Neural cell (in vitro differentiated cells): ENCODE data around the gene DPP10. TPM values are rescaled to one million over a fixed set of nuclear protein-coding genes. Genes with fewer than 3 reads are reported as not detected.

Experiments
- H2AFZ ChIP-seq: fragments of 200-600, 300-800 bp; sonication (generic), shearing (Covaris generic); 2 replicates; pipeline ENCODE4 v1.6.0; 2014; ENCODE audit warnings: low read depth, mild to moderate bottlenecking, antibody characterized with exemption, low read length, moderate library complexity
- H3F3A ChIP-seq: fragments of 200-600 bp; shearing (Covaris generic); 2 replicates; pipeline ENCODE4 v1.6.1; 2016; ENCODE audit warnings: mild to moderate bottlenecking, moderate library complexity, mixed read lengths, antibody characterized with exemption, low read length; ENCODE audit not compliant: insufficient read depth, poor library complexity, severe bottlenecking
- H3K27ac ChIP-seq: fragments of 200-600, 300-800 bp; sonication (generic), shearing (Covaris generic); 2 replicates; pipeline ENCODE4 v1.5.1; 2014; ENCODE audit warnings: mild to moderate bottlenecking, low read length, moderate library complexity
- H3K27me3 ChIP-seq: fragments of 300-800, 200-600 bp; sonication (generic), shearing (Covaris generic); 2 replicates; pipeline ENCODE4 v1.6.0; 2014; ENCODE audit warnings: mild to moderate bottlenecking, low read depth, low read length, moderate library complexity; ENCODE audit not compliant: insufficient read depth
- H3K36me3 ChIP-seq: fragments of 300-800, 200-600 bp; sonication (generic), shearing (Covaris generic); 2 replicates; pipeline ENCODE4 v1.5.1; 2014; ENCODE audit warnings: mild to moderate bottlenecking, antibody characterized with exemption, low read length, moderate library complexity; ENCODE audit not compliant: insufficient read depth
- H3K4me2 ChIP-seq: fragments of 300-800, 200-600 bp; sonication (generic), shearing (Covaris generic); 2 replicates; pipeline ENCODE4 v1.6.0; 2014; ENCODE audit warnings: mild to moderate bottlenecking, low read length
- H3K4me3 ChIP-seq: fragments of 300-800, 200-600 bp; sonication (generic), shearing (Covaris generic); 2 replicates; pipeline ENCODE4 v1.5.1; 2014; ENCODE audit warnings: mild to moderate bottlenecking, low read length, moderate library complexity
- H3K79me2 ChIP-seq: fragments of 200-600 bp; shearing (Covaris generic); replicated peaks from 2 replicates; pipeline ENCODE4 v1.6.0; 2014; ENCODE audit warnings: mild to moderate bottlenecking, low read length, moderate library complexity; ENCODE audit not compliant: insufficient read depth
- H3K9ac ChIP-seq: fragments of 300-800, 200-600 bp; sonication (generic), shearing (Covaris generic); 2 replicates; pipeline ENCODE4 v1.6.1; 2016; ENCODE audit warnings: mild to moderate bottlenecking, low read length, mixed read lengths
- H3K9me2 ChIP-seq: fragments of 200-600 bp; shearing (Covaris generic); 2 replicates; pipeline ENCODE4 v1.6.1; 2016; ENCODE audit warnings: mild to moderate bottlenecking, low read length, mixed read lengths; ENCODE audit not compliant: insufficient read depth
- H3K9me3 ChIP-seq: fragments of 200-600, 300-800 bp; sonication (generic), shearing (Covaris generic); 2 replicates; pipeline ENCODE4 v1.6.1; 2016; ENCODE audit warnings: mild to moderate bottlenecking, mixed run types, low read length, moderate library complexity, mixed read lengths
- H4K20me1 ChIP-seq: fragments of 200-600 bp; shearing (Covaris generic); 2 replicates; pipeline ENCODE4 v1.6.1; 2016; ENCODE audit warnings: mild to moderate bottlenecking, mixed run types; ENCODE audit not compliant: insufficient read depth
- CTCF ChIP-seq: fragments of 450-650 bp; IDR thresholded peaks from 2 replicates; pipeline ENCODE4 v1.5.1; 2014; ENCODE audit warnings: antibody characterized with exemption, mild to moderate bottlenecking, moderate library complexity; ENCODE audit not compliant: poor library complexity, severe bottlenecking
- EP300 ChIP-seq: fragments of 450-650 bp; conservative IDR thresholded peaks from 2 replicates; pipeline ENCODE4 v1.6.1; 2014; ENCODE audit warnings: antibody characterized with exemption, mild to moderate bottlenecking, moderate library complexity; ENCODE audit not compliant: poor library complexity, severe bottlenecking
- EZH2 ChIP-seq: fragments of 200-600, 300-800 bp; shearing (Covaris generic), sonication (generic); IDR thresholded peaks from 2 replicates; pipeline ENCODE4 v1.6.1; 2014; ENCODE audit warnings: antibody characterized with exemption, low read length, borderline replicate concordance, mild to moderate bottlenecking; ENCODE audit not compliant: insufficient read depth, poor library complexity, severe bottlenecking
- MXI1 ChIP-seq: fragments of 450-650 bp; conservative IDR thresholded peaks from 2 replicates; pipeline ENCODE4 v1.6.1; 2014; ENCODE audit warnings: antibody characterized with exemption, mild to moderate bottlenecking; ENCODE audit not compliant: poor library complexity, severe bottlenecking
- POLR2AphosphoS5 ChIP-seq: IDR thresholded peaks from 2 replicates; pipeline ENCODE4 v1.6.1; 2012
- RAD21 ChIP-seq: fragments of 450-650 bp; conservative IDR thresholded peaks from 2 replicates; pipeline ENCODE4 v1.6.1; 2014; ENCODE audit warnings: antibody characterized with exemption, mild to moderate bottlenecking, moderate library complexity
- REST ChIP-seq: IDR thresholded peaks from 2 replicates; pipeline ENCODE4 v1.6.1; 2012; ENCODE audit warnings: borderline replicate concordance
- SMC3 ChIP-seq: fragments of 450-650 bp; conservative IDR thresholded peaks from 2 replicates; pipeline ENCODE4 v1.6.1; 2014; ENCODE audit warnings: antibody characterized with exemption, mild to moderate bottlenecking, moderate library complexity; ENCODE audit not compliant: poor library complexity
- TAF1 ChIP-seq: IDR thresholded peaks from 2 replicates; pipeline ENCODE4 v1.6.1; 2012; ENCODE audit warnings: low read depth
- polyA plus RNA-seq: library from polyadenylated mRNA; depleted of rRNA; stranded (reverse); fragments of >200 nt; gene quantifications from 2 replicates; pipeline ENCODE4 v1.2.3, GENCODE V29; 2014

Gene DPP10
- polyA plus RNA-seq, 1 donor from 2014 or later = 13.9 TPM

- Histone ChIP-seq H3K4me2 (no peak overlapping the region), H3K36me3 (no peaks in the 10 kb centered on the region), H4K20me1 (no peaks in the 10 kb centered on the region), H3K9ac (no peak overlapping the region), H2AFZ (no peak overlapping the region), H3F3A (no peaks in the 10 kb centered on the region), H3K4me3 (no peak overlapping the region), H3K27me3 (no peaks in the 10 kb centered on the region), H3K9me3 (no peaks in the 10 kb centered on the region), H3K27ac (no peak overlapping the region), H3K79me2 (no peaks in the 10 kb centered on the region), H3K9me2 (no peaks in the 10 kb centered on the region)
- TF ChIP-seq POLR2AphosphoS5 = no peak
- TF ChIP-seq TAF1 = no peak
- TF ChIP-seq EP300 = no peak
- no peak for TF ChIP-seq RAD21
- TF ChIP-seq EZH2 = no peak
- no peak for TF ChIP-seq MXI1
- TF ChIP-seq REST = no peak
- TF ChIP-seq CTCF = no peak
- no peak for TF ChIP-seq SMC3
Measured at GRCh38 chr2:115070002-115070401, 627.6 kb downstream of the DPP10 start.

- H3K27ac ChIP-seq = no peak overlapping the region
- TF ChIP-seq EP300 (no peak), CTCF (no peak), EZH2 (no peak), REST (no peak), RAD21 (no peak), MXI1 (no peak), TAF1 (no peak), POLR2AphosphoS5 (no peak), SMC3 (no peak)
- H2AFZ ChIP-seq = no peak overlapping the region
- H3F3A ChIP-seq = no peaks in the 10 kb centered on the region
- H3K27me3 ChIP-seq = no peaks in the 10 kb centered on the region
- no peaks in the 10 kb centered on the region for H3K9me2 ChIP-seq
- H3K79me2 ChIP-seq = no peaks in the 10 kb centered on the region
- no peak overlapping the region for H3K4me3 ChIP-seq
- H3K9me3 ChIP-seq = no peaks in the 10 kb centered on the region
- H3K9ac ChIP-seq = no peak overlapping the region
- no peak overlapping the region for H3K4me2 ChIP-seq
- no peaks in the 10 kb centered on the region for H4K20me1 ChIP-seq
- no peaks in the 10 kb centered on the region for H3K36me3 ChIP-seq
Measured at GRCh38 chr2:115071534-115071933, 629.1 kb downstream of the DPP10 start.
